Cerebellar nuclear complex (tissue), 1 donor: ENCODE measurements around the gene M1AP.
"Not testable (repeated sequence)": the region's sequence is repeated elsewhere in the genome, so short reads cannot be mapped to it uniquely, and the experiment has no call there.

Experiments used
- DNase-seq, 2 experiments: peaks; one replicate each; lab custom pipeline; 2025; lab: John Stamatoyannopoulos, UW

M1AP gene

DNA sequence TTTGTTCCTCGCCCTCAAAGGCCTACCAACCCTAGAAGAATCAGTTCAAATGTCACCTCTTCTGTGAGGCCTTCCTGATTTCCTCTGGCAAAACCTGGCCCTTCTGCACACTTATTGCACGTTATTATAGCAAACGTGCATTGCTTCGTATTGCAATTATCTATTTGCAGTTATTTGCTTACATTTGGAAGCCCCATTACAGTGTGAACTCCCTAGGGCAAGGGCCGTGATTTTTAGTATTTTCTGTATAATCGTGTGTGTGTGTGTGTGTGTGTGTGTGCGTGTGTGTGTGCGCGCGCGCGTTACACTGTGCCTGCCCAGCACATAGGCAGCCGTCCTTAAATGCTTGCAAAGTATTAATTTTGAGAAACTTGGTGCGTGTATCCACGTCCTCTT lies 5.5 kb upstream of the M1AP start:
- DNase-seq: no peak

DNA sequence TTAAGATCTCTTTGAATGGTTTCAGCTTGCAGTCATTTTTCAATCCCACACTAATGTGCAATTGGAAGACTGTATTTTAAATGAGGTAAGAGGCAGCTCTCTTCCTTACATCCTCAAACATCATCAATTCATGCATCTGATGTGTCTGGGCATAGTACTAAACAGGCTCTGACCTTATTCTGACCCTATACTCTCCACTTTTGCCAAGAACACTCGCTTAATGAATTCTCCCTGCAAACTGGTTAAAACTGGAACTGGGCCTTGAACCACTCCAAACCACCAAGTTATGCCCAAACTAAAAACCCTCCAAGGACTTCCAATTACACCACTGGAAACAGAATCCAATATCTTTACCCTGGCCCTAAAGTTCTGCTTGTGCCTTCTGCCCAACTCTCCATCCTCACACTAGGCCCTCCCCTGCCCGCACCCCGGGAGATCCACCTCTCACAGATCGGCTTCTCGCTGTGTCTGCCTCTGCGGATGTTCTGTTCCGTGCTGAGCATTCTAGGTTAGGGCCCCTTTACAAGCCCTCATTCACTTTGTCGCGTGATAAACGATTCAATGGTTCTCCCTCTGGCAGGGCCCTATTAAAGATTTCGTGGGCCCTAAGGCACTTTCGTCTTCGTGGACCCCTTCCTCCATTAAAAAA lies 1.2 kb downstream of the M1AP start:
- no peak for DNase-seq

DNA sequence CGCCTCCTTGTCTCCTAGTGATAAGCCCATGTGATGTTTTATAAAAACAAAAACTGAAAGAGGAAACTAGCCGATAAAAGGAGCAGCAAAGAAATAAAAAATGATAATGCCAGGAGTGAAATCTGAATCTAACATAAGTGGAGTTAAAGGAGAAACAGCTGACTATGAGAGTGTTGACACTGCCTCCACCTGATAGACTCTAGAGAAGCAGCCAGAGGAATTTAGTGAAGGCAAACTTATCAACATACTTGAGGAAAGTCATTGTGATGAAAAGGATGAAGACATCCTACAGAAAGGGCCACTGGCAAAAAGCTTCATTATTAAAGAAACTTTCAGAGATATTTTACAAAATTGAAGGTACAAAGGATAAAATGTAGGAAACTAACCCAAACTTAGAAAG lies 1.9 kb downstream of the M1AP start:
- no peak for DNase-seq

DNA sequence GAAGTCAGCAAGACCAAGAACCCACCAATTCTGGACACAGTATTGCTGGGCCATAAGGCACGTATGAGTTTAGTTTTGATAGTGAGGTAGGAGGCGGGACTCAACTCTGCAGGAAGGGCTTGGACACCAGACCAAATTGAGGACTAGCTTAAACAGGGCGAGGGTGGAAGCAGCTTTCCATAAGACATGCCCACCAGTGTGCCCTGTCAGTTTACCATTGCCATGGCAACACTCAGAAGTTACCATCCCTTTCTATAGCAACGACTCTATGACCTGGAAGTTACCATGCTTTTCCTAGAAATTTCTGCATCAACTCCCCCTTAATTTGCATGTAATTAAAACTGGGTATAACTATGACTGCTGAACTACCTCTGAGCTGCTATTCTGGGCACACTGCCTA lies 2.8 kb downstream of the M1AP start:
- DNase-seq: no peak

DNA sequence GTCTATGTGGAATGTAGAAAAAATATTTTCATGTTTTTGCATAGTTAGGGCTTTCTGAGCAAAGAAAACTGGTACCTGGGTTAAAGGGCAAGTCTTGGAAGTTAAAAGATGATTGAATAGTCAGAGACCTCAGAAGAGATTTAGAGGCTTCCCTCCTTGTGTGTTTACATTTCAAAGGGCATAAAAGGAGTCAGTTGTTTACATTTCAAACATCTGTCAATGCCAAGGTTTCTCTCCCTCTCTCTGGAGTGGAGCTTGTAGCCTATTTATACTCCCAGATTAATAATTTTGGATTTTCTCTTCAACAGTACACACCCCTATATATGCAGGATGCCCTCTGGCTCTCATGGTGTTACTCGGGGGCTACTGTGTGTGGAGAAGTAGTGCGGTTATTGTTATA lies 8.6 kb downstream of the M1AP start:
- no peak for DNase-seq

DNA sequence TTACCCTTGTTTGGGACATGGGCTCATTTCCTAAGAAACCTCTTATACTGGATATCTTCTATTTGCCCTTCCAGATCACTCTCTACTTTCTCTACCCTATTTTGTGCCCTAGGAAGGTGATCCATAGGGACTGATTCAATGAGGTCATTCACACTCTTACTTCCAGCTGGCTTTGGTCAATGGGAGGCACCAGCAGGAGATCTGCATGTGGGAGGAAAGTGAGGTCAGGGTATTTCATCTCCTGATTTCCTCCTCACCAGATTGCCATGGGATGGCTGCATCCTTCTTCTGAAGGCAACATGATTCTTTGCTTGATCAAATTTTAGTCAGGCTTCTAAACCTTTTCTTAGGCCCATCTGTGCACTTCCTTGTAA lies 15.2 kb downstream of the M1AP start:
- no peak for DNase-seq

DNA sequence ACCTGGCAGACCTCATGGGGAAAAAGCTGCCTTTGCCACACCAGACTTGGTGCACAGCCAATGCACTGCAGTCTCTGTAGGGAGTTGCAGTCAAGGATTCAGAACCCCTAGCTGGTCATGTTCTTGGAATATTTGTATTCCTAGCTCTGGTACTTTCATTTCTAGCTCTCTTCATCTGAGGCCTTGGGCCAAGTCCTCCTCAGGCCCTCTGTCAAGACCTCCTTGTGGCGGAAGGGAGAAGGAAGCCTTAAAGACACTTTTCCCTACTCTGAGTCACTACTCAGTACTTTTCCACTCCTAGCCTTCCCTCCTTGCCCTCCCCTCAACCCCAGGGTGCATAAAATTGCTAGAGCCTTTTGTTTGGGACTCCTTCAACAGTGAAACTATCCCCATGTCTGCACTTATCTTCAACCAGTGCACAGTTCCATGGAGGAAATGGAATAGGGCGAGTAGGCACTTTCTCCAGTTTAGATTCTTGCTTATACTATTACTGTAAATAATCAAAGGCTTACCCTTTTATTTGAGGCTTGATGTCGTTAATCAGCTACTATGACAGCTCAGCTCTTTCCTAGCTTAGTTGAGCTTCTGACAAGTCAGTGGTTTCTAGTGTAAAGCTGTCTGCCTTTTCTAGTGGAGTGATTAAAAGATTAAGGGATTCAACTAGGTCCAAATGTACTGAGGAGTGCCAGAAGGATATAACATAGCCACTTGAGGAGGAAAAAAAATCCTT lies 15.8 kb downstream of the M1AP start:
- no peak for DNase-seq

DNA sequence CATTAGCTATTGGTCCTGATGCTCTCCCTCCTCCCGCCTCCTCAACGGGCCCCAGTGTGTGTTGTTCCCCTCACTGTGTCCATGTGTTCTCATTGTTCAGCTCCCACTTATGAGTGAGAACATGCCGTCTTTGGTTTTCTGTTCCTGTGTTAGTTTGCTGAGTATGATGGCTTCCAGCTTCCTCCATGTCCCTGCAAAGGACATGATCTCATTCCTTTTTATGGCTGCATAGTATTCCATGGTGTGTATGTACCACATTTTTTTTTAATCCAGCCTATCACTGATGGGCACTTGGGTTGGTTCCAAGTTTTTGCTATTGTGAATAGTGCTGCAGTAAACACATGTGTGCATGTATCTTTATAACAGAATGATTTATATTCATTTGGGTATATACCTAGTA lies 17.7 kb downstream of the M1AP start:
- not testable (repeated sequence) for DNase-seq

DNA sequence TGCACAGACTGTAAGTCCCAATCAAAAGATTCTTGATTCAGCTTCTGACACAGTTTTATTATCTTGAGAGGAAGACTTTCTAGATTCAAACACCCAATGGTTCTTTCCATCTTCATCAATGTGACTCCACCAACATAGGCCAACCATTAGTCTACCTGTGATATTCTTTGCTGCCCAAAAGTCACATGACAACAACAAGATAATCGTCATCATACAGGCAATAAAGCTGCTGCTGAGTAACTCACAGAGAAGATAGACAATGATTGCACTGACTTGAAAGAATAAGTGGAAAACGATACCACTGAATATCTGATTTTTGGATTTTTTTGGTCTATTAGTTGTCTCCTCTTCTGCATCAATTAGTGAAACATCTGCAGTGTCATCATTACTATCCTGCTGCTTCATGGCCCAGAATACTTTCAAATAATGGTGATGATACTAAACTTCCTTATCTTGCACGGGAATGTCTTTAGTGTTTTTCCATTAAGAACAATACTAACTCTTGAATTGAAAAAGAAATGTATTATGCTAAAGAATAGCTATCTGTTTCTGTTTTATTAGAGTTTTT lies 19.5 kb downstream of the M1AP start:
- no peak for DNase-seq

DNA sequence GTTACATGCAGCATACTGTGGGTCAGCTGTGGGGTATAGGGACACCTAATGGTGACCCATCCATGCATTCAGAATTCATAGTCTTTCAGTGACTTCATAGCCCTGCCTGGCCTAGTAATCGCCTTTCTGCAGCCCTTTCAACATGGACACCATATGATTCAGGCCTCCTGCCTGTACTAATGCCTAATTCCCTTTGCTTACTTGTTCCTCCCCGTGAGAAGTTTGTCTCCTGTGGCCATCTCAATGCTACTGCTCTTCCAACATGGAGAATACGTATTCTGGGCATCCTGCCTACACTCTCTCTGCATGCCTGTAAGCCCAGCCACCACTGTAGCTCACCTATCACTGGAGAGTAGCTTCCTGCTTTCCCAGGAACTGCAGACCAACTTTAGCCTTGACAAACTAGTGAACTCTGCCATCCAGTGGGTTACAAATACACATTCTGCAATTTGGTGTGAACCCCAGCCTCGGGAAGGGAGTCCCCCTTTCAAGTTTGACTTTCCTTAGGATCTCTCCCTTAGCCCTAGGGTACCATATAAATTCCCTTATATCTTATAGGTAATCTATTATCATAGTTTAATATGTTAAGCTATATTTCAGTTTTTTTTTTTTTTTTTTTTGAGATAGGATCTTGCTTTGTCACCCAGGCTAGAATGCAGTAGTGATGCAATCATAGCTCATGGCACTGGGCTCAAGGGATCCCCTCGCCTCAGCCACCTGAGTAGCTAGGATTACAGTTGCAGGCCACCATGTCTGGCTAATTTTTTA lies 22.3 kb downstream of the M1AP start:
- DNase-seq: no peak

DNA sequence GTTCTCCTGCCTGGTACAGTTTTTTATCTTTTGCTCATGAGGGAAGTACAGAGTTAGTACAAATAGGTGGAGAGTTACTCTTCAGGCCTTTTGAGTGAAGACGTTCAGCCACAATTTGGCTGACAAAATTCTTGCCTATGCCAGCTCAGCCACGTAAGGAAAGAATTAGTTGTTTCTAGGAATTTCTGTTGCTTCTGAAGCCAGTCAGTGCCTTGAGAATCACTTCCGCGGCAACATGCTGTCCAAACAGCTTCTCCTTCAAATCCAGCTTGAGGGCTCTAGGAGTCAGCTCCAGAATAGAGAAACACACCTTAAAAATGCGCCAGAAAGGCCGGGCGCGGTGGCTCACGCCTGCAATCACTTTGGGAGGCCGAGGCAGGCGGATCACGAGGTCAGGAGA lies 27.5 kb downstream of the M1AP start:
- no peak for DNase-seq

DNA sequence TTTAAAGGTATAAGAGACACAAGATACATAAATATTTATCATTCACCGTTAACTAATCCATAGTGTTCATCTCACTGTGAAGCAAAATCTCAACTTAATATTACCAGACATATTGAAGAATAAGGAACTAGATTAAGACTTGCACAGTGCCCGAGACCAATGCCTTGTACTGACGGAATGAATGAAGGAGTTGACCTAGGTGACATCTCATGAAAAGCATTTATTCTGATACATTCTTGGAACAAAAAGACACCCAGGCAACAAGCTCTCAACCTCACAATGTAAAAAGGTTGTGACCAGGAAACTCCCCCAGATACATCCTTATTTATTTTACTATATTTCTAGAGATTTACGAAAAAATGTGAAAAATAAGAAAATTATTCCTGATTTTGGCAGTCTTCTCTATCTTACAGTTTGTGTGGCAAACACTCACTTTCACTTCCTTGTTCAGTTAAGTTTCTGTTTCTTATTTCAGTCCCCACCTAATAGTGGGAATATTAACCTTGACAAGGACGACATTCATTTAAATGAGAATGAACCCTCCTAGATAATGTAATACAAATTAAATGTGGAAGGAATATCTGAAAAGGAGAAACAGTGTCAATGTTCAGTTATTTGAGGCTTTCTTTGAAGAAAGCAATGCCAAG lies 28.4 kb downstream of the M1AP start:
- no peak for DNase-seq

DNA sequence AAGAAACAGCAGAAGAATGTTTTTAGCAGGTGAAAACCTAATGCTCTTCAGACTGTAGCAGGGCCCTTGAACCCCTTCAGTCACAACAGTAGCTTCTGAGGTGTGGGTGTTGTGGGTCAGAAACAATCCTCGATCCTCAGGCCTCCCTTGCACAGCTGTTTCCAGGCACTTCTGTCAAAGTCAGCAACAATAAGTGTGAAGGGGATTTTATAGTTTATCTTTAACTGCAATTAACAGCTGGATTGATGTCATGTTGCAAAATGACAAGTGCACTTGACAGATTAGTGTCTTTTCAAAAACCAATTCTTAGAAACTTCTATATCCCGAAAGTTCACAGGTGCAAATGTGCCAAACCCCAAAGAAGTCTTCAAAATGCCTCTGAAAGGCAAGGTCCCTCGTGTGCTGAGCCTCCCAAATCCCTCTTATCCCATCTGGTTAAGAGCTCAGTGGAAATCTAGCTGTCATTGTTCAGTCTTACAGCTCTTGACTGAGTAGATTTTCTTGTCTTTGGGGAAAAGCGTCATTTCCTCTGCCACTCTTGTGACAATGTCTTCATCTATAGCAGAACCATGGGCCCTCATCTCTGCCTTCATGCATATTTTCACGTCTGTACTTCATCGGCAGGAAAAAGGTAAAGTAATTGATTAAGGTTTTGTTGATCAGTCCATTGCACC lies 29.6 kb downstream of the M1AP start:
- no peak for DNase-seq

DNA sequence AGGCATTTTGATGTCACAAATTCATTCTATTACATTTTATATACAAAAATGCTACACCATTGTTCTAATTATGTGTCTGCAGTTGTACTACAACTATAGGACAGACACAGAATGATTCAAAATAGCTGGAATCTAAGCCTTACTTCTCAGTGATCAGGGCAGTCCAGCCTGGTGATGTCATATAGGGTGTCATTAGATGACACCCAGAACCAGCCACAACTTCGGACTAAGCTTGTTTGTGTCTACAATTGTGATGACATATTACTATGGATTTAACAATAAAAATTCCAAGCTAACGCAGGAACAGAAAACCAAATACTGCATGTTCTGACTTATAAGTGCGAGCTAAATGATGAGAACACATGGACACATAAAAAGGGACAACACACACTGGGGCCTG lies 31.0 kb downstream of the M1AP start:
- no peak for DNase-seq

DNA sequence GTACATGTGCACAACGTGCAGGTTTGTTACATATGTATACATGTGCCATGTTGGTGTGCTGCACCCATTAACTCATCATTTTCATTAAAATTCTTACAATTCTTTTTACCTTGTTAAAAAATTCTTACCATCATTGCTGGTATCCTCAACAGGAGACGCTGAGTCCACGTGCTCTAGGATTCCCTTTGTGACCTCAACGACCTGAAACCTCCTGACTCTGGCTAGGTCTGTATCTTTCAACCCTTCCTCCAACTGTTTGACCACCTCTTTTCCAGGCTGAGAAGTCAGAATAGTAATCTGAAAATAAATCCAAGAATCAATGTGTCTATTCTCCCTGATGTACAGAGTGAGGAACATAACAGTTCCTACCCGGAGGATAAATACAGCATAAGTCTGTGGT lies 41.2 kb downstream of the M1AP start:
- DNase-seq: no peak

DNA sequence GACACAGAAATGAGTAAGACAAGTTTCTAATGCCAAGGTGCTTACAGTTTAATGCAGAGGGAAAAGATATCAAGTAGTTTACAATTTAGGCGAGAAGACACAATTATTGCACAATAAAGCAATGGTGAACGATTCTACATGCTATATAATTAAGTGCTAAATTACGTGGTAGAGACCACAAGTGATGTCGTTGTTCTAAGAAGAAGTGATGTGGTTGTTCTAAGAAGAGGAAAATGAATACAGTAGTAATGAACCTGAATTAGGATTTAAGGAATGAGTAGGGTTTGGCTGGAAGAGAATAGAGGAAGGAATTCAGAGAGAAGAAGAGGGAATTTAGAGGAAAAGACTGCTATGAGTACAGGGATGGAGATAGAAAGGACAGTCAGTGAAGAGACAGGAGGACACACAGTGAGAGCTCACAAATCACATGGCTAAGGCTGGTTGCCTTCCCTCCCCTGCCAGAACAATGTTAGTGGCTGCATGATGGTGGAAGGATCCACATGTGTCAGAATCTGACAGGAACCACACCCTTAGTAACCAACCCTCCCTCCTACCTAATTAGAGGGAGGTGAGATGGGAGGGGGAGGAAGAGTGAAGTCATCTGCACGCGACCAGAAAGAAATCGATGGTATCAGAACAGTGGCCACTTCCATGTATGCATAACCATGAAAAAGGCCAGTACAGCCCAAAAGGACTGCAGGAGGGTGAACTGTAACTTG lies 44.7 kb downstream of the M1AP start:
- DNase-seq: no peak

DNA sequence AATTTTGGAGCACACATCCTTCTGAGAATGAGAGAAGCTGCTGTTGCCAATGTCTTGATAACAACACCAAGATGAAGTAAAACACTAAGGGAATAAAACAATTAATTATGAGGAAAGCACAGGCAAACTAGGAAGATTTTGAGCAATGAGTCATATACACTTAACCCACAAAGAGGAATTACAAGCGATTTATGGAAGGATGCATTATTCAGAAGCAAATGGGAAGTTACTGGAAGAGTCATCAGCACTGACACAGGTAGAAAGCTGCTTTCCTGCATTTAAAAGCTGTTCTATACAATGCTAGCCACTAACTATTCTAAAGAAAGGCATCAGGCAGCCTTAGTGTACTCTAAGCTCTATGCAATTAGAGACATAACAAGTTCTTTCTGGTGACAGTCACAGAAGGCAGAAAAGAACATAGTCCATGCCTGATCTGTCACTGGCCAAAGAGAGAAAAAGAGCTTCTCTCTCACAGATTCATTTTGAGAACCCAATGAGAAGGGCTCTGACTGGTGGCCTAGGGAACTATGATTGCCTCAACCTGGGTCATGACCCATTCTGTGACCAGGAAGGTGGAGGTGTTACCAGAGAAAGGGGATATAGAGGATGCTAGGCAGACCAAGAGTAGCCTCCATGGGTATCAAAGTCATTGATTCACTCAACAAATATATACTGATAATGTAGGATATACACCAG lies 45.4 kb downstream of the M1AP start:
- no peak for DNase-seq

DNA sequence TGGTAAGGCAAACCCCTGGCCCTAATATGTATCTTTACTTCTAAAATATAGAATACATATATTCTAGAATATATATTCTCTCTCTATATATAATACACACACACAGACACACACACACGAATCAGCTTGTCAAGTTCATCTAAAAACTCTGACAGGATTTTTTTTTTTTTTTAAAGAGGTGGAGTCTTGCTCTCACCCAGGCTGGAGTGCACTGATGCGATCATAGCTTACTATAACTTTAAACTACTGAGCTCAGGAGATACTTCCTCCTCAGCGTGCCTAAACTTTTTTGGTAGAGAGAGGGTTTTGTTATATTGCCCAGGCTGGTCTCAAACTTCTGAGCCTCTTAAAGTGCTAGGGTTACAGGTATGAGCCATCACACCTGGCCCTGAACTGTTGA lies 48.5 kb downstream of the M1AP start:
- DNase-seq: no peak

DNA sequence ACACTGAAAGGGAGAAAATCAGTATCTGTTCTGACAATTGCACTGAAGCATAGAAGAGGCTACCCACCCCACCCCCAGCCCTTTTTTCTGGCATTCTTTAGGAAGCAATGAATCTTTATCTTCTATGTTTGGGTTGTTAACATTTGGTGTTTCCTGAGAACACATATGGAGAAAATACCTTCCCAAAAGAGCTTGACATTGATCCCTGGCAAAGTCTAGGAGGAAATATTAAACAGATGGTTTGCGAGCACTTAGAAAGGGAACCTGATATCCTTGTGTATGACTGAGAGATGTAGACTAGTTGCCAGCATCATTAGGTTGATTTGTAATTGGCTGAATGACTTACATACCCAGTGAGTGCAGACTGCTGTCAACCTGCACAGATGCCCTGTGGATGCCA lies 50.7 kb downstream of the M1AP start:
- DNase-seq: no peak

DNA sequence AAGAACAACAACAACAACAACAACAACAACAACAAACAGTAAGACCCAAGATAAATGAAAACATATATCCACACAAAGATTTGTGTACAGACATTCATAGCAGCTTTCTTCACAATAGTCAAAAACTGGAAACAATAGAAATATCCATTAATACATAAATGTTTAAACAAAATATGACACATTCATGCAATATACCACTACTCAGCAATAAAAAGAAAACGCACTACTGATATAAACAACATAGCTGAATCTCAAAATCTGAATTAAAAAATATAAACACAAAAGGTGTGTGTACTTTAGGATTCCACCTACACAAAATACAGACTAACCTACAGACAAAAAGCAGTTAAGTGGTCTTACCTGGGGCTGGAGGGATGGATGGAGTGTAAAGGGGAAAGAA lies 51.5 kb downstream of the M1AP start:
- DNase-seq: no peak
